Keratinocyte (primary cell): Measurements from ENCODE around the gene ABHD16A. TPM values are rescaled to one million over a fixed set of nuclear protein-coding genes. Genes with fewer than 3 reads are reported as not detected.

Source experiments
- DNase-seq: peaks from one replicate; pipeline ENCODE4 v3.0.0-alpha.2; 2011; ENCODE audit warnings: low read depth, missing footprints, low spot score
- FAIRE-seq: peaks from 2 replicates; lab custom pipeline; 2011; peaks lifted over from hg19 to GRCh38; lab: Jason Lieb, UNC
- H2AFZ ChIP-seq: 2 replicates; pipeline ENCODE4 v1.6.0; 2012; ENCODE audit warnings: low read length, control low read depth, inconsistent platforms; ENCODE audit not compliant: control insufficient read depth
- H3K27ac ChIP-seq: 2 replicates; pipeline ENCODE4 v1.5.1; 2011; ENCODE audit warnings: low read length; ENCODE audit not compliant: control insufficient read depth, insufficient read depth
- H3K27me3 ChIP-seq: 3 replicates; pipeline ENCODE4 v1.6.0; 2011; ENCODE audit warnings: low read length; ENCODE audit not compliant: control insufficient read depth, insufficient read depth; ENCODE audit errors: extremely low read depth
- H3K36me3 ChIP-seq, 2 experiments: 2 replicates in 1 of 2; 3 replicates in 1 of 2; pipeline ENCODE4 v1.5.1; 2011; ENCODE audit warnings: low read length in 2 of 2, mild to moderate bottlenecking in 1 of 2; ENCODE audit not compliant: control insufficient read depth in 2 of 2, insufficient read depth in 2 of 2; ENCODE audit errors: extremely low read depth in 1 of 2
- H3K4me1 ChIP-seq: 3 replicates; pipeline ENCODE4 v1.5.1; 2011; ENCODE audit warnings: low read length; ENCODE audit not compliant: control insufficient read depth, insufficient read depth; ENCODE audit errors: extremely low read depth
- H3K4me2 ChIP-seq: 3 replicates; pipeline ENCODE4 v1.6.0; 2011; ENCODE audit warnings: low read depth, low read length; ENCODE audit not compliant: control insufficient read depth, insufficient read depth; ENCODE audit errors: extremely low read depth
- H3K4me3 ChIP-seq, 3 experiments: fragments of 200-600 bp in 1 of 3; sonication (generic) in 1 of 3; 2 replicates in 2 of 3; 3 replicates in 1 of 3; pipeline ENCODE4 v1.5.1; 2011 to 2016; ENCODE audit warnings: low read length in 3 of 3, mild to moderate bottlenecking in 3 of 3, control low read depth in 2 of 3, inconsistent platforms in 1 of 3, low read depth in 1 of 3, mixed read lengths in 1 of 3, mixed run types in 1 of 3, moderate library complexity in 1 of 3; ENCODE audit not compliant: control insufficient read depth in 2 of 3, insufficient read depth in 2 of 3; ENCODE audit errors: extremely low read depth in 1 of 3
- H3K79me2 ChIP-seq: 2 replicates; pipeline ENCODE4 v1.6.0; 2012; ENCODE audit warnings: low read length; ENCODE audit not compliant: control insufficient read depth, insufficient read depth
- H3K9ac ChIP-seq: 3 replicates; pipeline ENCODE4 v1.6.0; 2011; ENCODE audit warnings: low read length; ENCODE audit not compliant: control insufficient read depth, insufficient read depth; ENCODE audit errors: extremely low read depth
- H3K9me1 ChIP-seq: 3 replicates; pipeline ENCODE4 v1.6.0; 2011; ENCODE audit warnings: low read length; ENCODE audit not compliant: control insufficient read depth, insufficient read depth; ENCODE audit errors: extremely low read depth
- H3K9me3 ChIP-seq: 2 replicates; pipeline ENCODE4 v1.5.1; 2012; ENCODE audit warnings: low read depth, low read length; ENCODE audit not compliant: control insufficient read depth
- H4K20me1 ChIP-seq: 3 replicates; pipeline ENCODE4 v1.6.0; 2011; ENCODE audit warnings: low read length; ENCODE audit not compliant: control insufficient read depth, insufficient read depth; ENCODE audit errors: extremely low read depth
- EZH2 ChIP-seq: IDR thresholded peaks from one replicate; pipeline ENCODE4 v1.6.1; 2012; ENCODE audit warnings: inconsistent platforms, mild to moderate bottlenecking, low read length, moderate library complexity
- dilution Hi-C: fragments of 300-500 bp; cut with MboI; formaldehyde crosslinking; loops from one replicate; pipeline ENCODE4 v1.7.0; 2020; ENCODE audit warnings: low sequenced_read_pairs; ENCODE audit not compliant: extremely low pct_ligation_motif_present
- polyA plus RNA-seq, 5 experiments: library from polyadenylated mRNA; depleted of rRNA in 3 of 5; stranded (reverse) in 3 of 5; stranded (forward) in 1 of 5; unstranded in 1 of 5; fragments of >200 nt; gene quantifications; 1 replicate in 1 of 5; 2 replicates in 3 of 5; 3 replicates in 1 of 5; pipeline versions ENCODE4 v1.2.1 to v1.2.3, GENCODE V29; 2011 to 2012; ENCODE audit warnings: missing spikeins in 2 of 5, low read depth in 1 of 5, low replicate concordance in 1 of 5
- TF ChIP-seq, protein P1 (sequence below), 3 experiments: IDR thresholded peaks in 1 of 3; conservative IDR thresholded peaks in 1 of 3; optimal IDR thresholded peaks in 1 of 3; 2 replicates in 2 of 3; 3 replicates in 1 of 3; pipeline versions ENCODE3 to v1.5.1; 2011; ENCODE audit warnings: low read length in 3 of 3, mild to moderate bottlenecking in 3 of 3, moderate library complexity in 2 of 3, control low read depth in 1 of 3, inconsistent platforms in 1 of 3; ENCODE audit not compliant: insufficient read depth in 2 of 3; ENCODE audit errors: extremely low read depth in 1 of 3

The ABHD16A gene
- polyA plus RNA-seq, 1 donor (not counting 4 experiments of a cell fraction or from before 2014, with no cell fraction given), result 21.8 TPM

DNA sequence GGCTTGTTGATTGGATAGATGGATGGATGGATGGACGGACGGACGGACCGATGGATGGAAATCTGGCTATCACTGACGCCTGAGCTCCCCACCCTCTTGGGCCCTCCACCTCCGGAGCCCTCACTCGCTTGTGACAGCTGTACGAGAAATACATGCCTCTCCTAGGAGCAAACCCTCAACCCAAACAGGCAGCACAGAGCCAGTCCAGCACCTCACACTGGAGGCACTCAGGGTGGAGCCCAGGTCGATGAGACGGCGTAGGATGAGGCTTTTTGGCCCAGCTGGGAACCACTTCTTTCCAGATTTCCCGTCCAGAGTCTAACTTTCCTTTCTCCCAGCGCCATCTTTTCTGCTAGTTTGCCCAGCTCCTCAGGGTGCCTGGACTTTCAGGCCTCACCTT lies 19.5 kb downstream of the ABHD16A start:
- H4K20me1 ChIP-seq, result no peaks in the 10 kb centered on the region
- H3K36me3 ChIP-seq, result peaks cover 0 to 24% of the 10 kb centered on the region in 2 experiments
- H3K4me1 ChIP-seq, result peaks cover 11% of the 10 kb centered on the region
- FAIRE-seq (no peak), DNase-seq (no peak)
- no peak overlapping the region for H3K4me2 ChIP-seq
- no peaks in the 10 kb centered on the region for H3K9me1 ChIP-seq
- no peak overlapping the region for H3K4me3 ChIP-seq
- TF ChIP-seq EZH2, result no peak
- TF ChIP-seq, protein P1, sequence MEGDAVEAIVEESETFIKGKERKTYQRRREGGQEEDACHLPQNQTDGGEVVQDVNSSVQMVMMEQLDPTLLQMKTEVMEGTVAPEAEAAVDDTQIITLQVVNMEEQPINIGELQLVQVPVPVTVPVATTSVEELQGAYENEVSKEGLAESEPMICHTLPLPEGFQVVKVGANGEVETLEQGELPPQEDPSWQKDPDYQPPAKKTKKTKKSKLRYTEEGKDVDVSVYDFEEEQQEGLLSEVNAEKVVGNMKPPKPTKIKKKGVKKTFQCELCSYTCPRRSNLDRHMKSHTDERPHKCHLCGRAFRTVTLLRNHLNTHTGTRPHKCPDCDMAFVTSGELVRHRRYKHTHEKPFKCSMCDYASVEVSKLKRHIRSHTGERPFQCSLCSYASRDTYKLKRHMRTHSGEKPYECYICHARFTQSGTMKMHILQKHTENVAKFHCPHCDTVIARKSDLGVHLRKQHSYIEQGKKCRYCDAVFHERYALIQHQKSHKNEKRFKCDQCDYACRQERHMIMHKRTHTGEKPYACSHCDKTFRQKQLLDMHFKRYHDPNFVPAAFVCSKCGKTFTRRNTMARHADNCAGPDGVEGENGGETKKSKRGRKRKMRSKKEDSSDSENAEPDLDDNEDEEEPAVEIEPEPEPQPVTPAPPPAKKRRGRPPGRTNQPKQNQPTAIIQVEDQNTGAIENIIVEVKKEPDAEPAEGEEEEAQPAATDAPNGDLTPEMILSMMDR (optimal IDR thresholded peaks at IDR 0.05 in 1 of 3, IDR thresholded peaks at IDR 0.05 in 1 of 3, conservative IDR thresholded peaks at IDR 0.05 in 1 of 3; ENCODE audit: extremely low read depth in 1 of 3, insufficient read depth in 2 of 3, low read length in 3 of 3), result no peak
- no peak overlapping the region for H2AFZ ChIP-seq
- no peak overlapping the region for H3K27ac ChIP-seq
- no peak overlapping the region for H3K9ac ChIP-seq
- no peaks in the 10 kb centered on the region for H3K27me3 ChIP-seq
- dilution Hi-C loops, result no loop called here
- no peaks in the 10 kb centered on the region for H3K9me3 ChIP-seq
- no peaks in the 10 kb centered on the region for H3K79me2 ChIP-seq

DNA sequence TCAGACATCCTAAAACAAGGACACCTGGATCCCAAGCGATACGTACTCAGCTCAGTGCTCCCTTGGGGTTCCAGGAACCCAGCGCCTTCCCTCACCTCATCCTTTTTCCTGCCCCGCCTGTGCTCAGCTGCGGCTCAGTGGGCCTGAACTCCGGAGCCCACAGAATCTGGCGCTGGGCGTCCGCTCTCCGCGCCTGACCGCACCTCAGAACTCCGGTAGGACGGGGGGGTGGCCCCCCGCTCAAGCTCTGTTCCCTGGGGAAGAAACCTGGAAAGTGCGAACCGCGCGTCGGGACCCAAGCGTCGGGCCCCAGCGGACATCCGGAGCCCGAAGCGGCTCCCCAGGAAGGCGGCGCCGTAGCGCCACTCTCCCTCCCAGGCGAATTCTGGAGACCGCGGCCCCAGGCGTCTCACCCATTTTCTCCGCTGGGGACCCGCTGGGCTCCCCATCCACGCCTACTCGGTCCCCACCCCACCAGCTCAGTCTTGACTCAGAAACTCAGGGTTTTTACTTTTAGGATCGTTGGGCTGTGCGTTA lies 21.9 kb downstream of the ABHD16A start:
- FAIRE-seq, result no peak
- no peak for DNase-seq

More for the DNA sequence above, 21.9 kb downstream of the ABHD16A start:
- Histone ChIP-seq H3K9me3 (no peaks in the 10 kb centered on the region), H3K36me3 (peaks cover 0 to 5% of the 10 kb centered on the region in 2 experiments), H3K9ac (peak overlapping the region; percentile 49), H3K9me1 (no peaks in the 10 kb centered on the region), H4K20me1 (no peaks in the 10 kb centered on the region), H3K27ac (no peak overlapping the region), H3K4me2 (peak overlapping the region; percentile 92), H3K79me2 (no peaks in the 10 kb centered on the region), H3K27me3 (no peaks in the 10 kb centered on the region), H3K4me1 (peaks cover 11% of the 10 kb centered on the region), H3K4me3 (peak overlapping the region; percentile 35 to 79 (median 69)), H2AFZ (peak overlapping the region; percentile 84)
- TF ChIP-seq, protein P1 (optimal IDR thresholded peaks at IDR 0.05 in 1 of 3, IDR thresholded peaks at IDR 0.05 in 1 of 3, conservative IDR thresholded peaks at IDR 0.05 in 1 of 3; ENCODE audit: extremely low read depth in 1 of 3, insufficient read depth in 2 of 3, low read length in 3 of 3), result peak in 2 of 3 experiments; percentile 19 to 29
- no peak for TF ChIP-seq EZH2
- dilution Hi-C loops, result no loop called here
